Natural killer cell (primary cell): ENCODE data around the gene NR6A1. TPM values are rescaled to one million over a fixed set of nuclear protein-coding genes. Genes with fewer than 3 reads are reported as not detected.

Source experiments
- ATAC-seq, 3 donors: fragments of 150-1000 bp in 2 of 3; fragments of 200-7000 bp in 1 of 3; cut with Tn5 transposase; 1 replicate in 1 of 3; 2 replicates in 2 of 3; pipeline ENCODE4 v1.10.0; 2021; ENCODE audit warnings: mild to moderate bottlenecking in 2 of 3, moderate library complexity in 2 of 3
- DNase-seq, 2 donors: peaks; one replicate each; pipeline versions ENCODE4 v3.0.0 to v3.0.0-alpha.2; 2013 to 2021; ENCODE audit warnings: mixed read lengths in 1 of 2
- H3K27ac ChIP-seq: one replicate; pipeline ENCODE4 v1.5.1; 2013; ENCODE audit warnings: mild to moderate bottlenecking, low read length
- H3K27me3 ChIP-seq: one replicate; pipeline ENCODE4 v1.6.1; 2013; ENCODE audit warnings: low read length; ENCODE audit not compliant: control insufficient read depth, insufficient read depth
- H3K36me3 ChIP-seq: one replicate; pipeline ENCODE4 v1.6.1; 2013; ENCODE audit warnings: low read length; ENCODE audit not compliant: control insufficient read depth, insufficient read depth
- H3K4me1 ChIP-seq: one replicate; pipeline ENCODE4 v1.6.1; 2013; ENCODE audit warnings: low read length; ENCODE audit not compliant: control insufficient read depth, insufficient read depth
- H3K4me3 ChIP-seq: one replicate; pipeline ENCODE4 v1.5.1; 2013; ENCODE audit warnings: low read length
- H3K9me3 ChIP-seq: one replicate; pipeline ENCODE4 v1.6.1; 2013; ENCODE audit warnings: low read length; ENCODE audit not compliant: control insufficient read depth, insufficient read depth
- H3K27ac Mint-ChIP-seq, 2 donors: one replicate each; pipeline ENCODE4 v1.8.0; 2022; ENCODE audit warnings: mild to moderate bottlenecking in 2 of 2, mixed read lengths in 2 of 2, moderate library complexity in 1 of 2
- H3K27me3 Mint-ChIP-seq, 2 donors: one replicate each; pipeline ENCODE4 v1.8.0; 2022; ENCODE audit warnings: low read depth in 2 of 2, mixed read lengths in 2 of 2
- H3K36me3 Mint-ChIP-seq: one replicate; pipeline ENCODE4 v1.8.0; 2022; ENCODE audit warnings: mixed read lengths
- H3K4me1 Mint-ChIP-seq, 2 donors: one replicate each; pipeline ENCODE4 v1.8.0; 2022; ENCODE audit warnings: mixed read lengths in 2 of 2
- H3K4me3 Mint-ChIP-seq: one replicate; pipeline ENCODE4 v1.8.0; 2022; ENCODE audit warnings: mild to moderate bottlenecking, moderate library complexity, mixed read lengths
- H3K9me3 Mint-ChIP-seq, 2 donors: one replicate each; pipeline ENCODE4 v1.8.0; 2022; ENCODE audit warnings: mixed read lengths in 2 of 2
- CTCF ChIP-seq: fragments of 200-600 bp; IDR thresholded peaks from one replicate; pipeline ENCODE4 v1.8.0; 2022; ENCODE audit warnings: antibody characterized with exemption
- WGBS: methylation state at CpG from one replicate; pipeline ENCODE4 v1.1.7; 2013; ENCODE audit warnings: missing lambda C conversion rate; ENCODE audit not compliant: insufficient coverage; 5-methylcytosine and 5-hydroxymethylcytosine counted together
- intact Hi-C: fragments of 100-400 bp; cut with micrococcal nuclease; formaldehyde crosslinking; loops from one replicate; pipeline ENCODE4 v1.14.2; 2022
- total RNA-seq, 4 donors: library from RNA; stranded (reverse); fragments of 120-200 nt in 1 of 4; gene quantifications; one replicate each; pipeline versions ENCODE4 v1.2.3 to v1.2.4, GENCODE V29; 2013 to 2022

NR6A1 gene
- total RNA-seq, 3 donors from 2014 or later (not counting 1 experiment from before 2014, with no cell fraction given), result 0.07 to 0.75 (median 0.49) TPM

GRCh38 chr9:124473310-124473709 is 297.8 kb downstream of the NR6A1 start:
- no peak overlapping the region for H3K4me3 Mint-ChIP-seq
- no peak overlapping the region for H3K27ac ChIP-seq
- intact Hi-C loops, result no loop called here
- no peaks in the 10 kb centered on the region for H3K36me3 Mint-ChIP-seq
- ATAC-seq (no peak), DNase-seq (no peak)
- WGBS, result 87% methylated on average over 10 of the region's 10 CpGs
- peaks cover 3 to 12% of the 10 kb centered on the region in 2 donors for H3K27me3 Mint-ChIP-seq
- no peaks in the 10 kb centered on the region for H3K9me3 ChIP-seq
- H3K36me3 ChIP-seq, result no peaks in the 10 kb centered on the region
- H3K4me3 ChIP-seq, result no peak overlapping the region
- no peak for TF ChIP-seq CTCF
- no peak overlapping the region for H3K27ac Mint-ChIP-seq
- H3K9me3 Mint-ChIP-seq, result no peaks in the 10 kb centered on the region
- peaks cover 5% of the 10 kb centered on the region for H3K4me1 ChIP-seq
- H3K4me1 Mint-ChIP-seq, result no peaks in the 10 kb centered on the region
- H3K27me3 ChIP-seq, result peaks cover 8% of the 10 kb centered on the region

- DNase-seq, result no peak
- H3K4me1 ChIP-seq, result peaks cover 5% of the 10 kb centered on the region
- H3K4me3 Mint-ChIP-seq, result no peak overlapping the region
- H3K4me3 ChIP-seq, result no peak overlapping the region
- no peaks in the 10 kb centered on the region for H3K4me1 Mint-ChIP-seq
- no peaks in the 10 kb centered on the region for H3K9me3 Mint-ChIP-seq
- H3K9me3 ChIP-seq, result no peaks in the 10 kb centered on the region
- peaks cover 8% of the 10 kb centered on the region for H3K27me3 ChIP-seq
- ATAC-seq, result no peak
- WGBS, result 85% methylated on average over 7 of the region's 7 CpGs
- peaks cover 0 to 8% of the 10 kb centered on the region in 2 donors for H3K27me3 Mint-ChIP-seq
- no peak overlapping the region for H3K27ac ChIP-seq
- H3K36me3 ChIP-seq, result no peaks in the 10 kb centered on the region
- intact Hi-C loops, result no loop called here
- no peak for TF ChIP-seq CTCF
- no peak overlapping the region for H3K27ac Mint-ChIP-seq
- no peaks in the 10 kb centered on the region for H3K36me3 Mint-ChIP-seq
These were observed 298.3 kb downstream of the NR6A1 start for GRCh38 chr9:124472770-124473169.

GRCh38 chr9:124471761-124472160 is 299.4 kb downstream of the NR6A1 start:
- H3K27me3 ChIP-seq, result peaks cover 2% of the 10 kb centered on the region
- no peaks in the 10 kb centered on the region for H3K4me1 ChIP-seq
- Mint-ChIP-seq H3K27ac (no peak overlapping the region), H3K36me3 (no peaks in the 10 kb centered on the region), H3K27me3 (peaks cover 0 to 8% of the 10 kb centered on the region in 2 donors), H3K4me3 (no peak overlapping the region), H3K4me1 (no peaks in the 10 kb centered on the region), H3K9me3 (no peaks in the 10 kb centered on the region)
- 82% methylated on average over 9 of the region's 9 CpGs for WGBS
- intact Hi-C loops, result no loop called here
- no peak for ATAC-seq
- H3K36me3 ChIP-seq, result no peaks in the 10 kb centered on the region
- no peak for TF ChIP-seq CTCF
- no peaks in the 10 kb centered on the region for H3K9me3 ChIP-seq
- H3K27ac ChIP-seq, result no peak overlapping the region
- DNase-seq, result no peak
- H3K4me3 ChIP-seq, result no peak overlapping the region

GRCh38 chr9:124470726-124471125 is 300.4 kb downstream of the NR6A1 start:
- no peak overlapping the region for H3K27ac Mint-ChIP-seq
- no peak for DNase-seq
- no peaks in the 10 kb centered on the region for H3K36me3 Mint-ChIP-seq
- no peak for ATAC-seq
- H3K4me1 Mint-ChIP-seq, result no peaks in the 10 kb centered on the region
- no peak overlapping the region for H3K4me3 Mint-ChIP-seq
- TF ChIP-seq CTCF, result no peak
- H3K27me3 ChIP-seq, result no peaks in the 10 kb centered on the region
- no peaks in the 10 kb centered on the region for H3K4me1 ChIP-seq
- intact Hi-C loops, result no loop called here
- no peak overlapping the region for H3K4me3 ChIP-seq
- no peaks in the 10 kb centered on the region for H3K9me3 Mint-ChIP-seq
- H3K27me3 Mint-ChIP-seq, result peaks cover 0 to 8% of the 10 kb centered on the region in 2 donors
- no peak overlapping the region for H3K27ac ChIP-seq
- H3K9me3 ChIP-seq, result no peaks in the 10 kb centered on the region
- H3K36me3 ChIP-seq, result no peaks in the 10 kb centered on the region
- 92% methylated on average over 7 of the region's 7 CpGs for WGBS
